T-cell (primary cell): ENCODE results near the gene DDA1. TPM values are rescaled to one million over a fixed set of nuclear protein-coding genes. Genes with fewer than 3 reads are reported as not detected.
A peak's percentile ranks its signal among the peaks of the same experiment; 100 is the strongest.
"Not testable (repeated sequence)": the region's sequence is repeated elsewhere in the genome, so short reads cannot be mapped to it uniquely, and the experiment has no call there.

Experiments
- ATAC-seq, 4 experiments: fragments of 200-7000 bp in 3 of 4; fragments of 150-1000 bp in 1 of 4; cut with Tn5 transposase; replicated peaks in 1 of 4; 1 replicate in 3 of 4; 2 replicates in 1 of 4; pipeline ENCODE4 v1.10.0; 2021; ENCODE audit warnings: moderate library complexity in 3 of 4, mild to moderate bottlenecking in 2 of 4, moderate number of reproducible peaks in 1 of 4
- CTCF ChIA-PET, 2 donors: fragments of 300-600 bp; sonication (Branson Sonifier 250); formaldehyde crosslinking; loops; one replicate each; lab custom pipeline; 2022; ENCODE audit warnings: antibody characterized with exemption in 2 of 2; lab: Charles Lee
- POLR2A ChIA-PET, 2 donors: fragments of 300-600 bp; sonication (Branson Sonifier 250); formaldehyde crosslinking; loops; one replicate each; lab custom pipeline; 2022; ENCODE audit warnings: antibody characterized with exemption in 2 of 2; lab: Charles Lee
- DNase-seq, 35 experiments: peaks; one replicate each; pipeline versions ENCODE4 v3.0.0 to v3.0.0-alpha.2; 2013 to 2023
- H3K27ac ChIP-seq: one replicate; pipeline ENCODE4 v1.5.1; 2013; ENCODE audit warnings: low read length
- H3K27me3 ChIP-seq, 2 experiments: replicated peaks in 1 of 2; 1 replicate in 1 of 2; 2 replicates in 1 of 2; pipeline versions ENCODE4 v1.6.1 to v1.7.0; 2013; ENCODE audit warnings: low read length in 1 of 2, mixed read lengths in 1 of 2; ENCODE audit not compliant: control insufficient read depth in 2 of 2, insufficient read depth in 2 of 2; ENCODE audit errors: extremely low read depth in 1 of 2
- H3K36me3 ChIP-seq, 2 donors: 1 replicate in 1 of 2; 2 replicates in 1 of 2; pipeline versions ENCODE4 v1.6.1 to v1.7.0; 2013; ENCODE audit warnings: low read length in 1 of 2; ENCODE audit not compliant: control insufficient read depth in 2 of 2, insufficient read depth in 1 of 2; ENCODE audit errors: extremely low read depth in 1 of 2
- H3K4me1 ChIP-seq, 2 experiments: 1 replicate in 1 of 2; 2 replicates in 1 of 2; pipeline versions ENCODE4 v1.6.1 to v1.7.0; 2013; ENCODE audit warnings: low read length in 2 of 2, mixed read lengths in 1 of 2; ENCODE audit not compliant: insufficient read depth in 2 of 2, control insufficient read depth in 1 of 2; ENCODE audit errors: extremely low read depth in 1 of 2
- H3K4me3 ChIP-seq, 2 donors: 1 replicate in 1 of 2; 2 replicates in 1 of 2; pipeline versions ENCODE4 v1.5.1 to v1.7.0; 2013; ENCODE audit warnings: mild to moderate bottlenecking in 2 of 2, low read length in 1 of 2, moderate library complexity in 1 of 2; ENCODE audit not compliant: control insufficient read depth in 1 of 2; ENCODE audit errors: extremely low read depth in 1 of 2
- H3K9me3 ChIP-seq: 2 replicates; pipeline ENCODE4 v1.7.0; 2013
- H3K27ac Mint-ChIP-seq, 2 donors: one replicate each; pipeline ENCODE4 v1.8.0; 2020 to 2021; ENCODE audit warnings: mild to moderate bottlenecking in 2 of 2, mixed read lengths in 2 of 2
- H3K27me3 Mint-ChIP-seq, 2 donors: one replicate each; pipeline ENCODE4 v1.8.0; 2021 to 2022; ENCODE audit warnings: mixed read lengths in 2 of 2
- H3K36me3 Mint-ChIP-seq: one replicate; pipeline ENCODE4 v1.8.0; 2021; ENCODE audit warnings: mixed read lengths
- H3K4me1 Mint-ChIP-seq, 3 donors: one replicate each; pipeline ENCODE4 v1.8.0; 2020 to 2022; ENCODE audit warnings: mixed read lengths in 3 of 3, mild to moderate bottlenecking in 1 of 3
- H3K4me3 Mint-ChIP-seq, 3 donors: one replicate each; pipeline ENCODE4 v1.8.0; 2020 to 2022; ENCODE audit warnings: mild to moderate bottlenecking in 3 of 3, mixed read lengths in 3 of 3, moderate library complexity in 3 of 3
- H3K9me3 Mint-ChIP-seq, 3 donors: one replicate each; pipeline ENCODE4 v1.8.0; 2020 to 2022; ENCODE audit warnings: mixed read lengths in 3 of 3
- WGBS: methylation state at CpG from one replicate; pipeline ENCODE4 v1.1.5; 2013; ENCODE audit warnings: missing lambda C conversion rate; ENCODE audit not compliant: insufficient coverage; 5-methylcytosine and 5-hydroxymethylcytosine counted together
- total RNA-seq, 35 experiments: library from RNA in 6 of 35; stranded (reverse) in 6 of 35; fragments of 120-200 nt in 1 of 35; gene quantifications; one replicate each; pipeline versions ENCODE4 v1.2.1 to v1.2.4 and lab custom pipeline; 2013 to 2026

Gene DDA1
- total RNA-seq, 5 donors from 2014 or later (not counting 1 experiment from before 2014, with no cell fraction given) = 37.3 to 51.7 (median 42.0) TPM

DNA sequence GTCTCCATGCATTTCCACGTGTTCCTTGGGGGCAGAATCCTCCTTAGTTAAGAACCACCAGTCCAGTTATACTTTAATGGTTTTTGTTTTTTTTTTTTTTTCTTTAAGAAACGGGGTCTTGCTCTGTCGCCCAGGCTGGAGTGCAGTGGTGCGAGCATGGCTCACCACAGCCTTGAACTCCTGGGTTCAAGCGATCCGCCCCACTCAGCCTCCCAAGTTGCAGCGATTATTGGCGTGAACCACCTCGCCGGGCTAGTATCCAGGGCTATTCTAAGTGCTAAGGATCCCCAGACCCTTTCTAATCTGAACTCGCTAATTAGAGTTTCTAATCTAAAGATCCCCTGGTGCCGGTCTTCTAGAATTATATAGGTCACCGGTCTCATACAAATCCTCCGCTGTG lies 15.8 kb upstream of the DDA1 start:
- H3K4me3 Mint-ChIP-seq = no peak overlapping the region

DNA sequence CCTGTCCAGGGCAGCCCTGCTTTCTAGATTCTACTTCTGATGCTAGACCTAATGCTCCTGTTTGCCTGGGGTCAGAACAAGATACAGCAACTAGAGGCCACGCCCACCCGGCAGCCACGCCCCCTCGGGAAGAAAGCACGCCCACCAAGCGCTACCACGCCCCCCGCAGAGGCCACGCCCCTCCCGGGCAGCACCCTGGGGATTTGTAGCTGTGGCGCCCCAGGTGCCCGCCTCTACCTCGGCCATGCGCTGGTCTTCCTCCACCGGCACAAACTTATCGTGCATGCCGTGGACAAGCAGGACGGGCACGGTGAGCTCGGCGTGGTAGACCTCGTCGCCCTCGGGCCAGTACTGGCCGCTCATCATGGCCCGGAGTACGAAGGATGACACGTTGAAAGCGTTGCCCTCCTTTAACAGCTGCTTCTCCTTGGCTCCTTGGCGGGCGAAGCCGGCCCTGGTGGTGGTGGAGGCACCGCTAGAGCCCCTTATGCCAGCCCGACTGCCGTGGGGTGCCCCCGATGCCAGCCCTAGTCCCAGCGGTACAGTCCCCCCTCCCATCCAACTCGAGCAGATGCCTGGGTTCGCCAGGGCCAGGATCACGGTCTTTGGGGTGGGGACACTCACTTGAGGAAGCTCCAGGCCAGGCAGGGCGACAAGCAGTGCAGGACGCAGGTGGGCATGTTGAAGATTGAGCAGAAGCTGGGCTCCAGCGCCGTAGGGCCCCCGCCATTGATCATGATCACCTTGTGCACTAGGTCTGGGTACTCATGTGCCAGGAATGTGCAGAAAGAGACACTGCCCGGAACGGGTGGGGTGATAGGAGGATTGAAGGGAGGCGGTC lies 15.1 kb upstream of the DDA1 start:
- Histone ChIP-seq H3K36me3 (peaks cover 0 to 7% of the 10 kb centered on the region in 2 donors), H3K9me3 (no peaks in the 10 kb centered on the region), H3K4me3 (no peak overlapping the region), H3K4me1 (peaks cover 0 to 16% of the 10 kb centered on the region in 2 experiments), H3K27ac (no peak overlapping the region), H3K27me3 (peaks cover 0 to 7% of the 10 kb centered on the region in 2 experiments)
- WGBS = 87% methylated on average over 37 of the region's 48 CpGs
- Mint-ChIP-seq H3K4me3 (no peak overlapping the region), H3K36me3 (peaks cover 7% of the 10 kb centered on the region), H3K27me3 (no peaks in the 10 kb centered on the region), H3K4me1 (peaks cover 5 to 8% (median 8%) of the 10 kb centered on the region in 3 donors), H3K9me3 (no peaks in the 10 kb centered on the region), H3K27ac (no peak overlapping the region)
- ATAC-seq (no peak), DNase-seq (peak in 21 of 35 experiments; percentile 16 to 61 (median 33))
- CTCF ChIA-PET = no interaction called here
- POLR2A ChIA-PET = no interaction called here

More for the DNA sequence above, 15.8 kb upstream of the DDA1 start:
- 95% methylated on average over 13 of the region's 14 CpGs for WGBS
- H3K27me3 ChIP-seq = peaks cover 0 to 8% of the 10 kb centered on the region in 2 experiments
- peaks cover 0 to 7% of the 10 kb centered on the region in 2 donors for H3K36me3 ChIP-seq
- H3K27ac ChIP-seq = no peak overlapping the region
- ChIA-PET CTCF (interaction anchor here (0.7 to 2.0 kb wide), 6 partner anchors 12 to 187 kb away, joined by 3 to 8 read pairs (median 6); partner anchors contain the start of genes DDA1 (in 1 of the 2) and MRPL34 (in 1 of the 2)), POLR2A (no interaction called here)
- H3K36me3 Mint-ChIP-seq = peaks cover 7% of the 10 kb centered on the region
- H3K9me3 Mint-ChIP-seq = no peaks in the 10 kb centered on the region
- peaks cover 5 to 8% (median 8%) of the 10 kb centered on the region in 3 donors for H3K4me1 Mint-ChIP-seq
- H3K4me1 ChIP-seq = peaks cover 0 to 16% of the 10 kb centered on the region in 2 experiments
- no peak overlapping the region for H3K27ac Mint-ChIP-seq
- no peak for DNase-seq
- H3K27me3 Mint-ChIP-seq = peaks cover 0 to 2% of the 10 kb centered on the region in 2 donors
- ATAC-seq = no peak
- no peak overlapping the region for H3K4me3 ChIP-seq
- H3K9me3 ChIP-seq = no peaks in the 10 kb centered on the region

DNA sequence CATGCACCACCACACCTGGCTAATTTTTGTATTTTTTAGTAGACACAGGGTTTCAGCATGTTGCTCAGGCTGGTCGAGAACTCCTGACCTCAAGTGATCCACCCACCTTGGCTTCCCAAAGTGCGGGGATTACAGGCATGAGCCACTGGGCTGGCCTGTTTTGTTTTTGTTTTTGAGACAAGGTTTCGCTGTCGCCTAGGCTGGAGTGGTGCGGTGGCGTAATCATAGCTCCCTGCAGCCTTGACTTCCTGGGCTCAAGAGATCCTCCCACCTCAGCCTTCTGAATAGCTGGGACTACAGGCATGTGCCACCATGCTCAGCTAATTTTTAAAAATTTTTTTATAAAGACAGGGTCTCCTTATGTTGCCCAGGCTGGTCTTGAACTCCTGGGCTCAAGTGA lies 13.8 kb upstream of the DDA1 start:
- CTCF ChIA-PET = interaction anchor here in 1 of 2 donors (0.6 kb wide), 1 partner anchor 37 kb away, joined by 3 read pairs; no protein-coding TSS in a partner anchor
- ATAC-seq, H3K27ac Mint-ChIP-seq, POLR2A ChIA-PET, H3K9me3 ChIP-seq, H3K4me3 ChIP-seq, H3K27ac ChIP-seq, H3K4me3 Mint-ChIP-seq, H3K36me3 Mint-ChIP-seq, DNase-seq, H3K27me3 Mint-ChIP-seq, H3K27me3 ChIP-seq, H3K9me3 Mint-ChIP-seq, H3K36me3 ChIP-seq, H3K4me1 Mint-ChIP-seq: not testable (repeated sequence)
- 100% methylated on average over 4 of the region's 6 CpGs for WGBS
- peaks cover 0 to 11% of the 10 kb centered on the region in 2 experiments for H3K4me1 ChIP-seq

DNA sequence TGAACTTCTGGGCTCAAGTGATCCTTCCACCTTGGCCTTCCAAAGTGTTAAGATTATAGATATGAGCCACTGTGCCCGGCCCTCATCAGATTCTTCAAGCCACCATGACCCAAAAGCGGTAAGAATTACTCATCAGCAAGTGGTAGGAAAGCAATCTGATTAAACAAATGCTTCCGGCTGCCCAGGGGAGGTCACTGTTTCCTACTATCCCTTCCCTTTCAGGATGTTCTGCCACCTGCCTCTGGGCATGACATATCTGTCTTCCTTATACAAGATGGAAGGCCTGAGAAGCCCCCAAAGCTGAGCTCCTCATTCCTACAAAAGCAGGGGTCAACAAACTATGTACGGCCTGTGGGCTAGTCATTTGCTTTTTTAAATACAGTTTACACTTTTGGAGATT lies 13.1 kb upstream of the DDA1 start:
- ATAC-seq (no peak), DNase-seq (no peak)
- H3K36me3 ChIP-seq = peaks cover 0 to 7% of the 10 kb centered on the region in 2 donors
- Mint-ChIP-seq H3K4me1 (peaks cover 5 to 8% (median 8%) of the 10 kb centered on the region in 3 donors), H3K27me3 (no peaks in the 10 kb centered on the region), H3K27ac (no peak overlapping the region), H3K4me3 (no peak overlapping the region), H3K36me3 (peaks cover 7% of the 10 kb centered on the region), H3K9me3 (no peaks in the 10 kb centered on the region)
- peaks cover 0 to 11% of the 10 kb centered on the region in 2 experiments for H3K4me1 ChIP-seq
- H3K27ac ChIP-seq = no peak overlapping the region
- CTCF ChIA-PET = interaction anchor here in 1 of 2 donors (0.6 to 0.7 kb wide), 2 partner anchors 15 to 38 kb away, joined by 3 to 7 read pairs; no protein-coding TSS in a partner anchor
- POLR2A ChIA-PET = interaction anchor here in 1 of 2 donors (0.7 kb wide), 1 partner anchor 480 kb away, joined by 9 read pairs; no protein-coding TSS in a partner anchor
- 100% methylated on average over 1 of the region's 4 CpGs for WGBS
- H3K9me3 ChIP-seq = no peaks in the 10 kb centered on the region
- H3K27me3 ChIP-seq = peaks cover 0 to 2% of the 10 kb centered on the region in 2 experiments
- no peak overlapping the region for H3K4me3 ChIP-seq

DNA sequence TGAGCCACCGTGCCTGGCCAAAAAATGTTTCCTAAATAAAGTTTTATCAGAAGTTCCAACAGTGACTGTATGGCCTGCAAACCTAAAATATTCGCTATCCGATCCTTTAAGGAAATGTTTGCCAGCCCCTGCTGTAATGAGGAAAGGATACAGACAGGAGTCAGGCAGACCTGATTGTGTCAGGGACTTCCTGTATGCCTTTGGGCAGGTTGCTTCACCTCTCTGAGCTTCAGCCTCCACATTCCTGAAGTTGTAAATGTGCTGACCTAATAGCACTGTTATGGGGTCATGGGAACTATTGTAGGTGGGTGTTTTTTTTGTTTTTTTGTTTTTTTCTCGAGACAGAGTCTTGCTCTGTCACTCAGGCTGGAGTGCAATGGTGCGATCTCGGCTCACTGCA lies 12.4 kb upstream of the DDA1 start:
- no peaks in the 10 kb centered on the region for H3K27me3 Mint-ChIP-seq
- peaks cover 0 to 2% of the 10 kb centered on the region in 2 experiments for H3K27me3 ChIP-seq
- H3K36me3 ChIP-seq = peaks cover 0 to 7% of the 10 kb centered on the region in 2 donors
- ChIA-PET CTCF (interaction anchor here in 1 of 2 donors (1.4 kb wide), 1 partner anchor 8 kb away, joined by 4 read pairs; the partner anchor contains the start of gene MRPL34), POLR2A (interaction anchor here in 1 of 2 donors (0.7 kb wide), 1 partner anchor 479 kb away, joined by 9 read pairs; no protein-coding TSS in a partner anchor)
- peaks cover 7% of the 10 kb centered on the region for H3K36me3 Mint-ChIP-seq
- ATAC-seq (no peak), DNase-seq (no peak)
- no peaks in the 10 kb centered on the region for H3K9me3 ChIP-seq
- peaks cover 4 to 8% (median 7%) of the 10 kb centered on the region in 3 donors for H3K4me1 Mint-ChIP-seq
- H3K4me3 ChIP-seq = no peak overlapping the region
- no peaks in the 10 kb centered on the region for H3K9me3 Mint-ChIP-seq
- H3K4me3 Mint-ChIP-seq = no peak overlapping the region
- no peak overlapping the region for H3K27ac Mint-ChIP-seq
- H3K4me1 ChIP-seq = peaks cover 0 to 9% of the 10 kb centered on the region in 2 experiments
- 85% methylated on average over 3 of the region's 6 CpGs for WGBS
- H3K27ac ChIP-seq = no peak overlapping the region

DNA sequence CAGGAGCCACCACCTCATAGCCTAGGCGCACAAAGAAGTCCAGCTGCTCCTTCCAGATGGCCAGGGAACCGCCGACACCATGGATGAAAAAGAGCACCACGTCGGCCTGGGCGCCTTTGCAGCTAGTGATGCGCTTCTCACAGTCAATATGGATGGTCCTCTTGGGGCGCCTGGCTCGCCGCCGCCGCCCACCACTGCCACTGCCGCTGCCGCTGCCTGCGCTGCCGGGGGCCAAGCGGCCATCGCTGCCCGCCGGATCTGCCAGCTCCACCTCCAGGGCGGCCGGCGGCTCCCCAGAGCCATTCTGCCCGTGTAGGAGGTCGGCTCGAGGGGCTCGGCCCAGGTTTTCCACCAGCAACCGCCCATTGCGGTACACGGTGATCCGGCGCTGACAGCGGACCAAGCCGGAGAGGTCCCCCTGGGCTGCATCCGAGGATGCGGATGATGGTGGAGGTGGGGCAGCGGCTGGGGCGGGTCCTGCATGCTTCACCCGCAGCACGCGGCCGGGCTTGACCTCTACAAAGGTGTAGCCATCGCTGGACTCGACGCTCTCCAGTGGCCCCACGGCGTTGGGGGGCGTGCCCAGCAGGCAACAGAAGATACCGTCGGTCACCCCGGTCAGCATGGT lies 8.3 kb upstream of the DDA1 start:
- Mint-ChIP-seq H3K4me1 (peaks cover 23 to 31% (median 23%) of the 10 kb centered on the region in 3 donors), H3K27ac (no peak overlapping the region), H3K4me3 (no peak overlapping the region), H3K9me3 (no peaks in the 10 kb centered on the region), H3K36me3 (peaks cover 7% of the 10 kb centered on the region), H3K27me3 (no peaks in the 10 kb centered on the region)
- no peak for ATAC-seq
- DNase-seq = no peak
- 97% methylated on average over 40 of the region's 51 CpGs for WGBS
- POLR2A ChIA-PET = no interaction called here
- H3K36me3 ChIP-seq = no peaks in the 10 kb centered on the region
- H3K9me3 ChIP-seq = no peaks in the 10 kb centered on the region
- CTCF ChIA-PET = no interaction called here
- H3K4me1 ChIP-seq = peaks cover 2 to 35% of the 10 kb centered on the region in 2 experiments
- H3K27me3 ChIP-seq = no peaks in the 10 kb centered on the region
- no peak overlapping the region for H3K27ac ChIP-seq
- no peak overlapping the region for H3K4me3 ChIP-seq
